Measurements from ENCODE around the gene TRUB2.
"Not testable (repeated sequence)": the region's sequence is repeated elsewhere in the genome, so short reads cannot be mapped to it uniquely, and the experiment has no call there.

GRCh38 chr9:128279088-128280073 is 42.9 kb downstream of the TRUB2 start:
- TF ChIP-seq CTCF (IDR thresholded peaks at IDR 0.05; ENCODE audit: poor library complexity); EZH2phosphoT487 (IDR thresholded peaks at IDR 0.05; ENCODE audit: low read depth, severe bottlenecking, unreplicated experiment): not testable (repeated sequence)

Data from hepatocyte (in vitro differentiated cells).